ENCODE data around the gene IP6K3.

GRCh38 chr6:33762713-33763112, 16.0 kb upstream of the IP6K3 start:
- TF ChIP-seq EZH2 (IDR thresholded peaks at IDR 0.05; ENCODE audit: low read length) = no peak
- no peak for TF ChIP-seq CTCF (optimal IDR thresholded peaks at IDR 0.05 in 1 of 3, IDR thresholded peaks at IDR 0.05 in 1 of 3, conservative IDR thresholded peaks at IDR 0.05 in 1 of 3; ENCODE audit: extremely low read depth in 1 of 3, insufficient read depth in 2 of 3, low read length in 3 of 3)

Measured in keratinocyte (primary cell).